Measurements from ENCODE around the gene RBM7.

RBM7 gene

DNA sequence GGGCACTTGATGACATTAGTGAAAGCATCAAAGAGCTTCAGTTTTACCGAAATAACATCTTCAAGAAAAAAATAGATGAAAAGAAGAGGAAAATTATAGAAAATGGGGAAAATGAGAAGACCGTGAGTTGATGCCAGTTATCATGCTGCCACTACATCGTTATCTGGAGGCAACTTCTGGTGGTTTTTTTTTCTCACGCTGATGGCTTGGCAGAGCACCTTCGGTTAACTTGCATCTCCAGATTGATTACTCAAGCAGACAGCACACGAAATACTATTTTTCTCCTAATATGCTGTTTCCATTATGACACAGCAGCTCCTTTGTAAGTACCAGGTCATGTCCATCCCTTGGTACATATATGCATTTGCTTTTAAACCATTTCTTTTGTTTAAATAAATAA lies 49.4 kb downstream of the RBM7 start:
- no peak for DNase-seq

DNA sequence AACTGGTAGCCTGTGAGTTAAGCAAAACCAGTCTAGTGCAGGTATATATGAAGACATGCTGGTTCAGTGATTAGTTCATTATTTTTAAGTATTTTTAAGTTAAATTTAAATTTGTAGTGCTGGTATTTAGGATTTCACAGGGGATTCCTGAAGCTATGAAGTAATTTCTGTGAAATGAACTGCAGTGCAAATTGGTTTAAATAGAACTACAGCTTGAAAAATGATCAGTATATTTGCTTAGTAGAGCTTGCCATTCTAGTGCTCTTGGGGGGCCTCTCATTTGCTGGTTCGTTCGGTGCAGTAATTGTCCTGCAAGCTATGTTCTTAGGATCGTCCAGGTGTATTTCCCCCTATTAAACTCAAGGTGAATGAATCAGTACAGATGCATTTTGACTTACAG lies 51.9 kb downstream of the RBM7 start:
- no peak for DNase-seq
